HG03280 (cell line): ENCODE results near the gene UBE2H.
A peak's percentile ranks its signal among the peaks of the same experiment; 100 is the strongest.
"Not testable (repeated sequence)": the region's sequence is repeated elsewhere in the genome, so short reads cannot be mapped to it uniquely, and the experiment has no call there.

ENCODE experiments used
- ATAC-seq: cut with Tn5 transposase; IDR thresholded peaks from one replicate; pipeline ENCODE4 v1.9.1; 2021; ENCODE audit warnings: mild to moderate bottlenecking, moderate library complexity; ENCODE audit not compliant: unreplicated experiment

The UBE2H gene

DNA sequence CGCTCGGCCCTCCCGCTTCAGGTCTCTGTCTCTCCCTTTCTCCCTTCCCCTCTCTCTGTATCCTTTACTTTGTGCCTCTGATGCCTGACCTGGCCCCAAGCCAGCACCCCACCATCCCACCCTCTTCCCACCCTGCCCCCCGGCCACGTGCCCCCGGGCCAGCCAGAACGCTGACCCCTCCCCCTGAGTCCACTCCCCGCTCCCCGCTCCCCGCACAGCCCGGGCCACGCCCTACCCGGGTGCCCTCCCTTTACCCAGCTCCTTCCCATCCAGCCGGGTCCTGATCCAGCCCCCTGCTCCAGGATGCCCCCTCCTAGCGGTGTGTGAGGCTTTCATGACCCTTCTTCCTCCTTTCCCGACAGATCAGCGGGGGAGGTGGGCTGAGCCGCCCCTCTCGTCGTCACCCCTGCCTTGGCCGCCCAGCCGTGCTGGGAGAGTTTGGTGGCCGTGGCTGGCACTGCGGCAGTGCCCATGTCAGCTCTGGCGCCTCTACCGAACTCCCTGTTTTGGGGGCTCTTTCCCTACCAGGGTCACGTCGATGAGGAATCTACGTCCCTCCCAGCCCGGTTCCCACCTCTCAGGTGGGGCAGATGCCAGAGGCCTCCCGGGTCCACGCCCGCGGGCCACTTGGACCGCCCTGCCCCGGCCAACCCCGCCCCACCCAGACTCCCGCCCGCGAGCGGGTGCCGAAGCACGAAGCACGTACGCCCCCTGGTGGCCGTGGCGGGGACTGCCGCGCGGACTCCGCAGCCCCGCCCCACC is 127.4 kb downstream of the UBE2H start:
- ATAC-seq, result peak; percentile 70

DNA sequence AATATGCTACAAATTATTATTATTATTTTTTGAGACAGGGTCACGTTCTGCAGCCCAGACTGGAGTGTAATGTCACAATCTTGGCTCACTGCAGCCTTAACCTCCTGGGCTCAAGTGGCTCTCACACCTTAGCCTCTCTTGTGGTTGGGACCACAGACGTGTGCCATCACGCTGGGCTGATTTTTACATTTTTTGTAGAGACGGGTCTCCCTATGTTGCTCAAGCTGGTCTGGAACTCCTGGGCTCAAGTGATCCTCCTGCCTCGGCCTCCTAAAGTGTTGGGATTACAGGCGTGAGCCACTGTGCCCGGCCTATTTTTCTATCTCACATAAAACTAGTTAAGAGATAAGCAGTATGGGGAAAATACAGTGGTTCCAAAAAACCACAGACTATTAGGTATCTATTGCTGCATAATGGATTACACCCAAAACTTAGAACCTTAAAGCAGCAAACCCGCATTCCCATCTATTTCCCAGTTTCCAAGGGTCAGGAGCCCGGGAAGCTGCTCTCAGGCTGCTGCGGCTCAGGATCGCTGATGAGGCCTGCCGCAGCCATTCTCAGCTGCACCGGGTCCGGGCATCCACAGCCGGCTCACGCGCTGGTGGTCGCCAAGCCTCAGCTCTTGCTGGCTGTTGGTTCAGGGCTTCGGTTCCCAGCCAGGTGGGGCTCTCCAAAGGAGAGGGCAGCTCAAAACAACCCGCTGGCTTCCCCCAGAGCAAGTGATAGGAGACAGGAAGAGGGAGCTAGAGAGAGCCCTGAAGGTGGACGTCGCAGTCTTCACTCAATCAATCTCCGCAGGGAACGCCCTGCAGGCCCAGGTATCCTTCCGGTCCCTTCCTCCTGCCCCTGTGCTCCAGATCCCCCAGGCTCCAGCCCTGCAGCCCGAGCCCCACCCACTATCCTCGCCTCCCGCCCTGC is 128.2 kb downstream of the UBE2H start:
- ATAC-seq, result peak; percentile 29

DNA sequence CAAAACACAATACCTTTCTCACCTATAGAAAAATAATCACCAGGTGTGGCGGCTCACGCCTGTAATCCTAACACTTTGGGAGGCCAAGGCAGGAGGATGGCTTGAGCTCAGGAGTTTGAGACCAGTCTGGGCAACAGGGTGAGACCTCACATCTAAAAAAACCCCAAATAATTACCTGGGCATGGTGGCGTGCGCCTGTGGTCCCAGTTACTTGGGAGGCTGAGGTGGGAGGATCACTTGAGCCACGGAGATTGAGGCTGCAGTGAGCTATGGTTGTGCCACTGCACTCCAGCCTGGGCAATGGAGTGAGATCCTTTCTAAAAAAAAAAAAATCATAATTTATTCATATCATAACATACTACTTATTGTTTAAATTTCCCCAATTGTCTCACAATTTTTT is 129.6 kb downstream of the UBE2H start:
- ATAC-seq, result not testable (repeated sequence)

DNA sequence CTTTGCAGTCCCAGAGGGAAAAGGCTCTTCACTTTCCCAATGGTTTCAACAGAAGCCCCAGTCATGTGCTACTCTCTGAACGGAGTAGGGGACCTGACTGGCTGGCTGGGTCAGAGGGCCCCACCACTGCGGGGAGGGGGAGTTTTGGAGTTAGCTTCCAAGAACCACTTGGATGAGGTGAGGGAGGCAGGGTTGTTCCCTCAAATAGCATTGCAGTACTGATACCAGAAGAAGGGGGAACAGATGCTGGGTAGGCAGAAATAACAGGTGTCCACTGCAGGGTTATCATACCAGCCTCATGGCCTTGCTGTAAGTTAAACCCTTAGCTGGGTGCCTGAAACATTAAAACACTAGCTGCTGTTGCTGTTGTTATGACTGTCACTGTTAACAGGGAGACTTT is 131.3 kb downstream of the UBE2H start:
- no peak for ATAC-seq

DNA sequence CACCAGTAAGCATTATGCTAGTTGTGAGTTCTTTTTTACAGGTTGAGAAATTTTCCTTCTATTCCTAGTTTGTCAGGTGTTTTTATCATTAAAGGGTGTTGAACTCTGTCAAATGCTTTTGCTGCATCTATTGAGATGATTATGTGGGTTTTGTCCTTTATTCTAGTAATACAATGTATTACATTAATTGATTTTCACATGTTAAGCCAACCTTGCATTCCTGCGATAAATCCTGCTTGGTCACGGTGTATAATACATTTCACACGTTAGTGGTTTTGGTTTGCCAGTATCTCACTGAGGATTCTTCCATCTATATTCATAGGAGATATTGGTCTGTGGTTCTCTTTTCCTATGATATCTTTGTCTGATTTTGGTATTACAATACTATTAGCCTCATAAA is 136.0 kb downstream of the UBE2H start:
- ATAC-seq, result no peak

DNA sequence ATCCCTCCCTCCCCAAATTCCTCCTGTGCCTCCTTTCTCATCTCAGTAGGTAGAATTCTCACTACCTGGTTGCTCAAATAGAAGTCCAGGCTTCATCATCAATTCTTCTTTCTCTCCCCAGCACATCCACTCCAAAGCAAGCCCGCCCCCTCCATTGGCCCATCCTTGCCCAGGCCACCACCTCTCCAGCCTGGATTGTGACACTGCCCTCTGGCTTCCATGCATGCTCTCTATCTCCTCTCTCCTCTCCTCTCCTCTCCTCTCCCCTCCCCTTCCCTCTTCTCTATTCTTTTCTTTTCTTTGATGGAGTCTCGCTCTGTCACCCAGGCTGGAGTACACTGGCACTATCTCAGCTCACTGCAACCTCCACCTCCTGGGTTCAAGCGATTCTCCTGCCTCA is 144.9 kb downstream of the UBE2H start:
- ATAC-seq, result no peak

DNA sequence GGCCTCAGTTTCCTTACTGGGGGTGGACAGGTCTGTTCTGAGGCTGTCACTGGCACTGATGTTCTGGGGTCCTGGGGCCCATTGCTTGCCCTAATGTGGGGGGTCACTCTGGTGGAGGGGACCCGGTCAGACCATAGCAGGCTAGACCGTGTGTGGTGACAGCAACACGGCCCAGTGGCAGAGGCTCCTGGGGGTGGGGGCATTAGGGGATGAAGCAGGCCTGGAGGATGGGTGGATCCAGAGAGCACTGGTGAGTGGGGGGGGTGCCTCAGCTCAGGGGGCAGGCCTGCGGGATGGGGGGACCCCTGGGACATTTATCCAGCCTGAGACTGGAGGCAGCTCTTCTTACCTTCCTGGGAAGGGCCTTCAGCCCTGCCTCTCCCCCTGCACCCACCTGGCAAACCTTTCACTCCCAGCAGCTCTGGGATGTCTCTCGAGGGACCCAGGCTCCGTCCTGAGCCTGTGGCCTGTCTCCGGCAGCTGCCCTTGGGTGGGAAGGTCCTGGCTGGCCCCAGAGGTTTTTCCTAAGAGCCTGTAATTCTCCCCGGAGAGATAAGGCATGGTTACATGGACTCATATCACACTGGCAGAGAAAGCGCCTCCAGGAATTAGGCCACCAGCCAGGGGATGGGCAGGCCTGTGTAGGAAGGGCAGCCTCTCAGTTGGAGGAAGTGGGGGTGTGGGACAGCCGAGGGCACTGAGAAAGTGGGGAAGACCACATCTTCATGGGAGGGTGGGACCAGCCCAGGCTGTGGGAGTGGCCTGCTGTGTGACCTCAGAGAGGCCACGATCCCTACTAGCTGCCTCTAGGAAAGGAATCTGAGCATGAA is 147.7 kb downstream of the UBE2H start:
- no peak for ATAC-seq

DNA sequence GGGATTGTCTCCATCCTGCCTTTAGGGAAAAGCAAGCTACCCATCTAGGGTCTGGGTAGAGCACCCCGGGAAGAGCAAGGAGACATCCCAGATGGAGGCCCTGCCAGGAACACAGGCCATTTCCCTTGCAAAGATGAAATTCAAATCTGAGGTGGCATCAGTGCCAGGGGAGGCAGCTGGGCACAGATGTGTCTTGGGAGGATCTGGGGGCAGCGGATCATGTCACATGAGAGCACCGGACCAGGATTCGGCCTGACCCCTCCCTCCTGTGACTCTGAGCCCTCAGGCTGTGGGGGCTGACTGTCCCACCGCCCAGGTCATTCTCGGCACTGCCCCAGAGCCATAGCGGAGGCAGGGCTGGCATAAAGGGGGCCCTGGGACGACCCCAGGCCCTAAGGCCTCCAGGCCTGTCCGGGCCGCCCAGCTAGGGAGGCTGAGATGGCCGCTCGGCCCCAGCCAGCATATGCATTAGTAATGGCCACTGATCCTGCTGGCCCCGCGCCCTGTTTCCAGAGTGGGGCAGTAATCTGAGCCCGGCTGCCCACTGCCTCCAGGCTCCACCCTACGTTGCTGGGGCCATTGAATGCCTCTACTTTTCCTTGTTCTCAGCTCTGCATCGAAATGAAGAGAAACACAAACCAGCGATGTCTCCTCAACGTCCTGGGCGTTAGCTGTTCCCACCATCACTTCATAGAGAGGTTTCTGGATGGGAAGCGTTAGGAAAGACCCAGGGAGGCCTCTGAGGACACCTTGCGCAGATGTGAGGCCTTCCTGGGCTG is 148.5 kb downstream of the UBE2H start:
- ATAC-seq, result no peak

DNA sequence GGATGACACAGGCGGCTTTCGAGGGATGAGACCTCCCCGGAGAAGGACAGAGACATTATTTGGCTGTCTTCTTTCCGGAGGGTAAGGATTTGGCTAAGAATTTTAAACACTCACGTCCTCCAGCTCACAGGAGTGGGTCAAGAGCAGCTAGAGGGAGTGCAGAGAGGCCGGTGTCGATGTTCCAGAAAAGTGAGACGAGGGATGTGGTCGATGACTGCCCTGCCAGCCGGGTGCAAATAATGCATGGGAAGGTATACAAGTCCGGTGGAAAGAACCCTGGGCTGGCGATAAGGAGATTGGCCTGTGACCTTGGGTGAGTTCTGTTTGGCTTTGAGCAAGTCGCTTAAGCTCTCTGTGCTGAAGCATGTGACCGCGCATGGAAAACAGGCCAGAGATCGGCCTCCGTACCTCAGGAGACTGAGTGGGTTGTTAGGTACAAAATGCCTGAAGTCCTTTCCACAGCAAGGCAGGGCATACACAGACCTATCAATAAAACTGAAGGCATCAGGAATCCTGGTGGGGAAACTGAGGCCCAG is 149.1 kb downstream of the UBE2H start:
- no peak for ATAC-seq

DNA sequence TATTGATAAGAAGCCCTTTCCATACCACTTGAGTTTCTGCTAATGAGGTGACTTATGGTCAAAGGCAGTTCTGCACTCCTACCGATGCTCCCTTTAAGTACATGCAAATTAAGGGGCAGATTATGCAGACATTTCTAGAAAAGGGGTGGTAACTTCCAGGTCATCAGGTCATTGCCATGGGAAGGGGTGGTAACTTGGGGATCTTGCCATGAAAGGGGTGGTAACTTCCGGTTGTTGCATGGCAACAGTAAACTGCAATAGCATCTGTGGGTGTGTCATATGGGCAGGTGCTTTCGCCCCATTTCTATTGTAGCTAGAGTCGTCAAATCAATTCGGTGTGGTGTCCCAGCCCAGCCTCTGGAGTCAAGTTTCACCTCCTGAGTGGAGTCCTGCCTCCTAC is 150.9 kb downstream of the UBE2H start:
- no peak for ATAC-seq

DNA sequence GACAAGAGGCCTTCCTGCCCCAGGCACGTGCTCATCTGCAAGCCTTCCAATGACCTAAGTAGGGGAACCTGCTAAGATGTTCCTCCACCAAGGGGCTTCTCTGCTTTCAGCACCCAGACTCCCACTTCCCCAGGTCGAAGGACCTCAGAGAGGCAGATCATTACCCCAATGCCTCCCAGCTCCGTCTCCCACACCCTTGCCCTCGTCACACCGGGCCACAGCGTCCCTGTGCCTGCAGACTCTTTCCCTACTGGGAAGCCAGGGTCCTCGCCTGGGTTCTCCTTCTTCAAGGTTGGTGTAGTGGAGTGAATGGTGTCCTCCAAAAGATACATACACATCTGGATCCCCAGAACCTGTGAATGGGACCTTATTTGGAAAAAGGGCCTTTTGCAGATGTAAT is 151.9 kb downstream of the UBE2H start:
- no peak for ATAC-seq

DNA sequence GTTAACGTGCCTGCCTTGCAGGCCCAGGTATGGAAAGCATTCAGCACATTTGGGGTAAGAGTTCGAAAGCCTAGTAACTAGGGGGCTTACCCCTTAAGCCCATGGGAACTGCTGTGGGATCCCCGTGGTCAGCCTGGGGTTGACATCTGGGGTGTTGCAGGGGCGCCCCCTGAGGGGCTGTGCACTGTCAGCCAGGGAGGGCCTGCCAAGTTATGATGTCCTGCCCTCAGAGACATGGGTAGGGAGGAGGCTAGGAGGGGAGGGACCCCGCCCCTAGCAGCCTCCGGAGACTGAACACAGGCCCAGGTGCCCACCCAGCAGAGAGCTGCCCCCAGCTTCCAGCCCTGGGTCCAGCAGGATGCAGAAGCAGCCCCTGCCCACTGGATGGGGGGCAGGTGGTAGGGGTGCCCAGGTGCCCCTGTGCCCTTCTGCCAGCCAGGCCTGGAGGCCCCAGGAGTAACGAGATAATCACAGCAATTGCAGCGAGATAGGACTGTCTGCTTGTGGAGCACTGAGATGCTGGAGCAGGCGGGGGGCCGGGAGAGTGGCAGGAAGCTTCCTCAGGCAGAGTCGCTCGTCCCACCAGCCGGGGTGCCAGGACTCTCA is 153.3 kb downstream of the UBE2H start:
- ATAC-seq, result no peak

DNA sequence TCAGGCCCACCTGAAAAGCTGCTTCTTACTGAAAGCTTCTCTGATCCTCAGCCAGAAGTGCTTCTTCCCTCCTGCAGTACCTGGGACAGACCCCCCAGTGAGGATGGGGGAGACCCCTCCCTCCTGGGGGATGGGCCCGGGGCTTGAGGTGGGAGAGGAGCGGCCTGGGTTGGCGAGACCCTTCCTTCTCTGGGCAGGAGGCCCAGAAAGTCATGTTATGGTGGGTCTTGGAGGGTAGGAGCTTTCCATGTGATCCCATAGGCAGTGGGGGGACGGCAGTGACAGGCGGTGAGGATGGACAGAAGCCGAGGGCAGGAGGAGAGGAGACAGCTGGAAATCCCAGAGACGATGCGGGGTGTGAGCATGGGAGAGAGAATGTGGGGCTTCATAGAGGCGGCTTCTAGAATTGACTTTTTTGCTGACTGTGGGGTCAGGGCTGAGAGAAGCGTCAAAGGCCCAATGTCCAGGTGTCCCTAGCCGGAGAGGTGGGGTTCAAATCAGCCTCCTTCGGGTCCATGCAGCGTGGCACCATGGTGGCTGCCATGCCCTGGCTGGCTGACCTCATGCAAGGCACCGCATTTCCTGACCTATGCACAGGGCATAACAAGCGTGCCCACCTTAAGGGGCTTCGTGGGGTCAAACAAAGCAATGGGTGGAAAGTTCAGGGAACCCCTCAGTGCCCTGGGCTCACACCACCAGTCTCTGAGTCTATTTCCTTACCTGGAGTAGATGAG is 154.0 kb downstream of the UBE2H start:
- no peak for ATAC-seq

DNA sequence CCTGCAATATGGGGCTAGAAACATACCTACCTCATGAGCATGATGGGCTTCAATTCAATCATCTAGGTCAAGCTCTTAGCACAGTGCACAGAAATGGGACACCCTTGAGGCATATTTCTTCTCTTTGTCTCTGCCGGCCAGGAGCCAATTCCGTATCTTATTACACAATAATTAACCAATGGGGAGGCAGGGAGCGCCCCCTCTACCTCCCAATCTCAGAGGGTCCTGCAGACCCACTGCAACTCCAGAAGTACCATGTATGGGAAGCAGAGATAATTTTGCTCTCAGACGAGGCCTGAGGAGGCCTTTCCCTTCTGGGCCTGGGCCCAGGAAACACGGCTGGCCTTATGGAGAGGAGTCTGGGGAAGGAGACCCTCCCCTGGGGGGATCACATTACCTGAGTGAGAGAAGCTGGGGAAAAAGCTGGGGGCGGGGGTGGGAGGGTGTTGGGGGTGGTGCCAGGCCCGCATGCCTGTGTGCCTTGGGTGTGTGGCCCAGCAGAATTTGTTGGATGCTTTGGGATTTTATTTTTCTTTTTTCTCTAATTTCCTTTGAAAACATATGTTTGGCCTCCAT is 155.5 kb downstream of the UBE2H start:
- no peak for ATAC-seq

DNA sequence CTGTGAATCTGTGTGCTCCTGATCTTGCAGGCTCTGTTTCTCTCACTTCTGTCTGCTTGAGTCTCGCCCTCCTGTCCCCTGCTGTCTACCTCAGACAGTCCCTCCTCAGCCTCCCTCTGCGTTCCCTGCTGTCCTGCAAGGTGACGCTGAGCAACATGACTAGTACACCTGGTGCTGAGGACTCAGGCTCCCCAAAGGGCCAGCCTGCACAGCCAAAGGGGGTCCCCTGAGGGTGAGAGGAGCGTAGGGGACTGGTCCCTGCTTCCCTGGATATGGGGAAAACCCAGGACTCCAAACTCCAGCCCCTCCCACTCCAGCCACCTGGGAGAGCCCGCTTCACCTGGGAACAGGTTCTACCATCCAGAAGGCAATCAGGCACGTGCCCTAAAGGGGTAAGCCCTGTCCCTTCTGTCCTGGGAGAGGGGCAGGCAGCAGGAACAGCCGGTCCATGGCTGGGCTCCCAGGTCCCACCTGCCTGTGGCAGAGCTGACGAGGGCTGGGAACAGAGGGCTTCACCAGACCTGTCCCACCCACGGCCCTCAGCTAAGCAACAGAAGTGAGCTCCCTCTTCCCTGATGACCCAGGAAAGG is 156.5 kb downstream of the UBE2H start:
- no peak for ATAC-seq

DNA sequence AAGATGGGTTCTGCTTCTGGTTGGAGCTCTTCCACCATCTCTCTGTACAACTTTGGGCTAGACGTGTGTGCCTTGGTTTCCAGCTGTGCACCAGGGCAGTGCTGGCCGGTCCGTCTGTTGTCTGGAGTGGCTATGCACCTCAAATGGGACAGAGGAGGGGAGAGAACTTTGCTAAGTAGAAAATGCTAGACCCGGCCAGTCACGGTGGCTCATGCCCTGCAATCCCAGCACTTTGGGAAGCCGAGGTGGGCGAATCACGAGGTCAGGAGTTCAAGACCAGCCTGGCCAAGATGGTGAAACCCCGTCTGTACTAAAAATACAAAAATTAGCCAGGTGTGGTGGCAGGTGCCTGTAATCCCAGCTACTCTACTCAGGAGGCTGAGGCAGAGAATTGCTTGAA is 158.3 kb downstream of the UBE2H start:
- ATAC-seq, result not testable (repeated sequence)

DNA sequence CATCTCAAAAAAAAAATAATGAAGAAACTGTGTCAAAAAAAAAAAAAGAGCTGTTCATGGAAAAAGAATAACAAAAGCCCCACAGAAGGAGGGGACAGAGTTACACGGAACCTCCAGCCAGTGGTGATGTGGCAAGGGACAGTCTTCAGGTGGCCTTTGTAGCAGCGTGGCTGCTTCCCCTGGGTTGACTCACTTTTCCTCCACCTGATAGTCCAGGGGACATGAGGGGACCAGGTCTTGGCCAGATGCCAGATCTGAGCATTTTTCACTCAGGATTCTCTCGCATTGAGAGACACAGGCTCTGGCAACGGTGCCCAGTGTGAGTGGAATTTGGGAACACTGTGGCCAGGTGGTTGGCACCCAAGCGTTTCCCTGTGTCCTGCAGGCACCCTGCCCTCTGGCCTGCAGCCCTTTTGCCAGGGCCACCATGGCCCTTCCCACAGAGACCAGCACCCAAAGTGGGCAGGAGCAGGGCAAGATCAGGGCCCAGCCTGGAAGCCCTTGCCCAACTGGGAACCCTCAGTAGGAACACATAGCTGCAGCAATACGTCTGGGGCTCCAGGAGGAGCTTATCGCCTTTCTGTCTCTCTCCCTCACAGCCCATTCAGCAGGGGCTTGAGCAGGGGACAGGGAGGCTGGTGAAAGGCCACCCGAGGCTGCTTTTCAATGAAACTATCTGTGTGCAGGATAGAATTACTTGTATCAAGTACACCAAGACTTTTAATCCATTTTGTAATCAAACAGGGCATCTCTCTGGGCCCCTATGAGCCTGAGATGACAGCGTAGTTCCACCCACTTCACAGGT is 159.1 kb downstream of the UBE2H start:
- ATAC-seq, result no peak

DNA sequence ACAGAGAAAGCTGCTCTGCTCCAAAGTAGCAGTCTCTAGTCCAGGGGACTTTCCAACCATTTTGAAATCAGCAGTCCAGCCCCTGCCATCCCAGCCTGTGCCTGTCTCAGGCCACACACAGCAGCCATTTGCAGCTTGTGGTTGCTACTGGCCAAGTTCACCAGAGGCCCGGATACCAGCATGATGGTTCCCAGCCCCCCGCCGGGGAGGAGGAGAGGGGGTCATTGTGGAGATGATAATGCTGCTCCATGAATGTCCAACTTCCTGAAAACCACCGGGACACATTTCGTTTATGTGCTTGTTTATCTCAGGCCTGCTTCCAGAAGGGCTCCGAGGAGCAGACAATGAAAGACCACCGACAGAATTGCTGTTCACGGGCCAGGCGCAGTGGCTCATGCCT is 160.0 kb downstream of the UBE2H start:
- no peak for ATAC-seq
